HS-5 (cell line): ENCODE results near the gene HPDL.
"Not testable (repeated sequence)": the region's sequence is repeated elsewhere in the genome, so short reads cannot be mapped to it uniquely, and the experiment has no call there.

Experiments used
- DNase-seq: peaks from one replicate; pipeline ENCODE4 v3.0.0-alpha.2; 2012; ENCODE audit warnings: low read depth

Gene HPDL

DNA sequence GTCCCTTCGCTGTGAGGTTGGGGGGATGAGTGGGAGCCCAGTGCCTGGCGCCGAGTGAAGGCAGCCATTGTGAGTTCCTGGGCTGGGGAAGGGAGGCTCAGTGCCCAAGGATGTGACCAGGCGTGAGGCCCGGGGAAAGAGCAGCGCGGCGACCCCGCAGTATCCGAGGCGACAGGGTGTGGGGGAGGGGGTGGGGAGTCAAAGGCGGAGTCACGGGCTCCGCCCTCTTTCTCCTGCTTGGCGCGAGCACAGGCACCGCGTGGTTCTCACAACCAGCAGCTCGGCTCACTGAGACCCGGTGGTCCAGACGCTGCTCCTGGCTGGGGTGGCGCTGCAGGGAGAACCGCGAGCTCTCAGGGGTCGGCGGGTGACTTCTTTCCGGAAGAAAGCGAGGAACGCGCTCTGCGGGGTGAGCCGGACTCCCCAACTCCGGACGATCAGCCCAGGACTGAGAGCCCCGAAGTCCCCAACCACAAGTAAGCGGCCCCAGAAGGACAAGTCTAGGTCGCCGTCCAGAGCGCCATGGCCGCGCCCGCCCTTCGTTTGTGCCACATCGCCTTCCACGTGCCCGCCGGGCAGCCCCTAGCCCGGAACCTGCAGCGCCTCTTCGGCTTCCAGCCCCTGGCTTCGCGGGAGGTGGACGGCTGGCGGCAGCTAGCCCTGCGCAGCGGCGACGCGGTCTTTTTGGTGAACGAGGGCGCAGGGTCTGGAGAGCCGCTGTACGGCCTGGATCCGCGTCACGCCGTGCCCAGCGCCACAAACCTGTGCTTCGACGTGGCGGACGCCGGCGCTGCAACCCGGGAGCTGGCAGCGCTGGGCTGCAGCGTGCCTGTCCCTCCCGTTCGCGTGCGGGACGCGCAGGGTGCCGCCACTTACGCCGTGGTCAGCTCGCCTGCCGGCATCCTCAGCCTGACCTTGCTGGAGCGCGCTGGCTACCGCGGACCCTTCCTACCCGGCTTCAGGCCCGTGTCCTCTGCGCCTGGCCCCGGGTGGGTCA, at the start of gene HPDL:
Gene HPDL, plus strand, starts transcription at position 269 of the 997 bp plus-strand sequence. Its CDS starts 254 bp downstream, at position 523.
- DNase-seq: no peak

DNA sequence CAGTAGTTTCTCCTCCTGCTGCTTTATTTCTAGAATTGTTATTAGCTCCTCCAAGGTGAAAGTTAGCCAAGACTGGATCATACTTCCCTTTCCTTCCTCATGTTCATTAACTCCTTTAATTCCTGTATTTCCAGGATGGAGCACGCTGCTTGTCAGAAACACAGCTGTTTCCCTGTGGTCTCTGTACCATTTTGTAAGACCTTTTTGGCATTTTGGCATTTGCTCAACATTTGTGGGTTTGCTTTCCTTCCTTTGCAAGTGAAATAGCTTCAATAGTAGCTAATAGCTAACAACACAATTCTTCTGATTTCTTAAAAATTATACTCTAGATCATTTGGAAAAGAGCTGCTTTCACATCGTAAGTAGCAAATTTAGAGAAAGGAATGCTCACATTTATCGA, 44.3 kb upstream of the HPDL start:
- no peak for DNase-seq

DNA sequence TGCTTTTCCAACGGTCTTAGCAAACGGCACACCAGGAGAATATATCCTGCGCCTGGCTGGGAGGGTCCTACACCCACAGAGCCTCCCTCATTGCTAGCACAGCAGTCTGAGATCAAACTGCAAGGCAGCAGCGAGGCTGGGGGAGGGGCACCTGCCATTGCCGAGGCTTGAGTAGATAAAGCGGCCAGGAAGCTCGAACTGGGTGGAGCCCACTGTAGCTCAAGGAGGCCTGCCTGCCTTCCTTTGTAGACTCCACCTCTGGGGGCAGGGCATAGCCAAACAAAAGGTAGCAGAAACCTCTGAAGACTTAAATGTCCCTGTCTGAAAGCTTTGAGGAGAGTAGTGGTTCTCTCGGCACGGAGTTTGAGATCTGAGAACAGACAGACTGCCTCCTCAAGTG, 41.8 kb upstream of the HPDL start:
- DNase-seq: not testable (repeated sequence)

DNA sequence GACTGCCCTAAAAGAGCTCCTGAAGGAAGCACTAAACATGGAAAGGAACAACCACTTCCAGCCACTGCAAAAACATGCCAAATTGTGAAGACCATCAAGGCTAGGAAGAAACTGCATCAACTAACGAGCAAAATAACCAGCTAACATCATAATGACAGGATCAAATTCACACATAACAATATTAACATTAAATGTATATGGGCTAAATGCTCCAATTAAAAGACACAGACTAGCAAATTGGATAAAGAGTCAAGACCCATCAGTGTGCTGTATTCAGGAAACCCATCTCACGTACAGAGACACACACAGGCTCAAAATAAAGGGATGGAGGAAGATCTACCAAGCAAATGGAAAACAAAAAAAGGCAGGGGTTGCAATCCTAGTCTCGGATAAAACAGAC, 40.2 kb upstream of the HPDL start:
- not testable (repeated sequence) for DNase-seq

DNA sequence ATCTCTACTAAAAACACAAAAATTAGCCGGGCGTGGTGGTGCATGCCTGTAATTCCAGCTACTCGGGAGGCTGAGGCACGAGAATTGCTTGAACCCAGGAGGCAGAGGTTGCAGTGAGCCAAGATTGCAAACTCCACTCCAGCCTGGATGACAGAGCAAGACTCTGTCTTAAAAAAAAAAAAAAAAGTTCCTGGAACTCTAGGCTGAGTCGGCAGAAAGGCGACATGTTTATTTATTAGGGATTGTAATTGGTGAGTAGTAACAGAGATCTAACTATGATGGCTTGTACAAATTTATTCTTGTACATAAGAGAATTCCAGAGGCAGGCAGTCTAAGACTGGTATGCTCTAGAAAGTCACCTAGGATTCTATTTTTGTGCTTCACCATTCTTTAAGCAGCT, 35.7 kb upstream of the HPDL start:
- DNase-seq: not testable (repeated sequence)

DNA sequence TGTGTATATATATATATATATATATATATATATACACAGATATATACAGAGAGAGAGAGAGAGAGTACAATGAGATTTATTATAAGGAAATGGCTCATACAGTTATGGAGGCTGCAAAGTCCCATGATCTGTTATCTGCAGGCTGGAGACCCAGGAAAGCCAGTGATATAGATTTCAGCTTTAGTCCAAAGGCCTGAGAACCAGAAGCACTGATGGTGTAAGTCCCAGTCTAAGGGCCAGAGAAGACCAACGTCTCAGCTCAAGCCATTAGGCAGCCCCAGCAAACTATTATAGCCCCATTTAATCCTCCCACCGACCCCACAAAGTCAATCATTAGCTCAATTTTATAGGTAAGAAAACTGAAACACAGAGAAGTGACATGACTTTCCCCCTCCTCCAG, 35.0 kb upstream of the HPDL start:
- no peak for DNase-seq

GRCh38 chr1:45297666-45298356, 28.9 kb upstream of the HPDL start:
- DNase-seq: no peak

DNA sequence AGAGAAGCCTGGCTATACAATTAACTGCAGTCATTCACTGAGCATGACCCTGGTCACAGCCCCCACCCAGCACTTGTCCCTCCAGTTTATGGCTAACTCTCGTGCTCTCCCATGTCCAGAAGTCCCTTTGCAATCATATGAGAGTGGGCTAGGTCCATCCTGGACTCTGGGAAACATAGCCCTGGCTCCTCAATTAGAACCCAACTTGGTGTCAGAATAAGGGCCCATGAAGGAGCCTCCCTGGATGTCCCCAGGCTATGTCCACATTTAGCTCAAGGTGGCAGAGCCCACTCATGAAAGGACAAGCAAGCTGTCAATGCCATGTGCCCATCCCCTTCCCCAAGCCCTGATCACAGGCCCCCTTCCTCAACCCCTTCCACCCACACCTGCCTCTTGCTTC, 27.4 kb upstream of the HPDL start:
- DNase-seq: no peak

DNA sequence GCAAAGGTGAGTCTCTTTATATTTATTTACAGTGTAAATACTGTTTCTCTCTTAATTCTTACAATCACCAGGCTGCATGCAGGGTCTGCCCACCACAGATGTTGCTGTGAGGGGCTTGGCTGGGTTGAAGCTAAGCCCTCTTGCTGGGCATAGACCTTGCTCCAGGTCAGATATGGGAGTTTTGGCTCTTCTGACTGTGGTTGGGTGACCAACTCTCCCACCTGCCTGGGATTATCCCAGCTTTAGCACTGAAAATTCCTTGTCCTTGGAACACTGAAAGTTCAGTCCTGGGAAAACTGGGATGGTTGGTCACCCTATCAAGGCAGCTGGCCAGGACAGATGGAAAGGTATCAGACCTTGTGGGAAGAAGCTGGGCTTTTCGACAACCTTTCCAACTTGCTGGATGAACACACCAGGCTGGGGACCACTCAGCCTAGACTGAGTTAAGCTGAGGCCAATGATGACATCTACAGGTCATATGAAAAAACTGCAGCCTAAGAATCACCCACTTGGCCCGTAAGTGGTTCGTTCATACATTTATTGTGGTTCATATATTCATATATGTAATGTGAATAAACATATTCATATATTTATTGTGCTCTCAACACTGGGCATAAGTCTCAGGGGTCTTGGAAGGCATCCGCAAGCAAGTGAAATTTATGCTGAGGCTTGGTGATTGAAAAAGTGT, 26.6 kb upstream of the HPDL start:
- DNase-seq: peak; percentile 34

GRCh38 chr1:45300669-45300997, 26.1 kb upstream of the HPDL start:
- no peak for DNase-seq

DNA sequence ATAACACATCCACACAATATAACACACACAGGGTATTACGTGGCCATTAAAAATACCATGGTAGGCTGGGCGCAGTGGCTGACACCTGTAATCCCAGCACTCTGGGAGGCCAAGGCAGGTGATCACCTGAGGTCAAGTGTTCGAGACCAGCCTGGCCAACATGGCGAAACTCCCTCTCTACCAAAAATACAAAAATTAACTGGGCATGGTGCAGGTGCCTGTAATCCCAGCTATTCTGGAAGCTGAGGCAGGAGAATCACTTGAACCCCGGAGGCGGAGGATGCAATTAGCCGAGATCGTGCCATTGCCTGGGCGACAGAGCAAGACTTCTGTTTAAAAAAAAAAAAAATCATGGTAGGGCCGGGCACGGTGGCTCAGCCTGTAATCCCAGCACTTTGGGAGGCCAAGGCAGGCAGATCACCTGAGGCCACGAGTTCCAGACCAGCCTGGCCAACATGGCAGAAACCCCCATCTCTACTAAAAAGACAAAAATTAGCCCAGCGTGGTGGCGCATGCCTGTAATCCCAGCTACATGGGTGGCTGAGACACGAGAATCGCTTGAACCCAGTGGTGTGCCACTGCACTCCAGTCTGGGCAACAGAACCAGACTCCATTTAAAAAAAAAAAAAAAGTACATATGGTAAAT, 24.1 kb upstream of the HPDL start:
- no peak for DNase-seq

- peak; percentile 87 for DNase-seq
Measured at GRCh38 chr1:45303520-45304310, 23.0 kb upstream of the HPDL start.

DNA sequence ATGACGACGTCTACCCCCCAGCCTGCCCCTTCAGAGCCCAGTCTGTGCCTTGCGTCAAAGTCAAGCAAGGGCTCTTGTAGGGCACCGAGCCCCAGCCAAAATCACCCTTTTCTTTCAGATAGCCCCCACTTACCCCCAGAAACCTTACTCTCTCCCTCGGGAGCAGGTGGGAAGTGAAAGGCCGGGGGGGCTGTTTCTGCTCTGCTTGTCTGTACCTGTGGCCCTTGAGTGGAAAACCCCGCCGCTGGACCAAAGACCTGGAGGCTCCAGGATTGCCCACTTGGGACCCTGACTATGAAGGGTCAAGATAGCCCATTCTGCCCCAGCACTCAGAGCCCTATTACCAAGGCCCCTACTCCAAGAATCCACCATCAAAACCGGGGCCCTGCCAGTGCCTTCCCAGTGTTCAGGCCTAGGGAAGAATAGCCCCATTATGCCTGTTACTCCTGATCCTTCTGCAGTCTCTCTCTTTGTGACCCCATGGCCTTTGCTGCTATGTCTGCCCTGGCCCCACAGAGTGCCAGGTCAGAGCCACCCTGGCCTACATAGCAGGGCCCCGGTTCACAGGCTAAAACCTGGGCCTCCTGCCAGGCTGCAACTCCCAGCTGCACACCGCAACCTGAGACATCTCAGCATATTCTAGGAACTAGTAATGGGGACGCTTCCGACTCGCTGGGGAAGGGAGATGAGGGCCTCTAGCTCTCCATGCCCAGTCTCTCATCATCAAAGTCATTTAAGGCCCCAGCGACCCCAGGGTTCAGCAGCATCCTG, 22.2 kb upstream of the HPDL start:
- DNase-seq: no peak

- DNase-seq: no peak
Measured at GRCh38 chr1:45305231-45305630, 21.5 kb upstream of the HPDL start.

DNA sequence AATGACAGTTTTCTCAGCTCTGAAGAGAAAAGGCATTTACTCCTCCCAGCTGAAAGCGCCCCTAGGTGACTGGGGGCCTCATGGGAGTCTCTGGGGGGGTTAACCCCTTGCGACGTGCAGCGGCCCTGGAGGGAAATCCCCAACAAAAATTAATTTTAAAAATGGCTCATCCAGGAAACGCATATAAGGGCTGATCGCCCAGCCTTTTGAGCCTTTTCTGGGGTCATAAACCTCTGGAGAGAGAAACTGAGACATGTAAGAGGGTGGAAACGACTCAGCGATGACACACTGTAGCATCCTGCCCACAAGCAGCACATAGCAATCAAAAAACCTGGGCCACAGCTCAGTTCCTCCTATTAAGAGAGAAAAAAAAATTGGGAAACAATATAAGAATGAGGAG, 20.4 kb upstream of the HPDL start:
- peak; percentile 45 for DNase-seq

GRCh38 chr1:45306905-45307304, 19.8 kb upstream of the HPDL start:
- DNase-seq: no peak

DNA sequence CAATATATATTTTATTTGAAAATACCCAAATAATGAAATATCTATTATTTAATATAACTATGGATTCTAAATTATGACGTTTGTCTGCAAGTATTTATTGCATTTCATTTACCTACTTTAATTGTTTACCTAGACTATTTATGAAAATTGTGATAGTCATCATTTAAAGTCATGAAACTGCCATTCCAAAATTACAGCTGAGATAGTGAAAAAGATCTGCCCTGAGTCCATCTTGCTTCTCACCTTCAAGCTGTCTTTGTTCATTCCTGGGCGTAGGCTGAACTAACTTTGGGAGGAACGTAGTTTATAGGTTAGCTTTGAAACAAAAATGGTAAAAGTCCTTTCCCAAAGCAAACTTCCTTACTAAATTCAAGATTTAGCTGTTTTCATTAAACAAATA, 12.4 kb upstream of the HPDL start:
- no peak for DNase-seq

DNA sequence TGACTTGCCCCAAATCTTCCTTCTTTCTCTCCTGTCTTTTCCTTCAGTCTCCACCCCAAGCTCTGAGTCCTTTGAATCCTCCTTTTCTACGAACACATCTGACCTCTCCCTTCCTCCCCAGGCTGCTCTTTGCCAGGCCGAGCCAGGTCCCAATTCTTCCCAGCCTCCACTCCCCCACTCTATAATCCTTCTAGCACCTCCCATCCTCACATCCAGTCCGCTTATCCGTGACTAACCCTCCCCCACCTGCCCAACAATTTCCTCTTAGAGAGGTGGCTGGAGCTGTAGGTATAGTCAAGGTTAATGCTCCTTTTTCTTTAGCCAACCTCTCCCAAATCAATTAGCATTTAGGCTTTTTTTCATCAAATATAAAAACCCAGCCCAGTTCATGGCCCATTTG, 9.5 kb upstream of the HPDL start:
- DNase-seq: no peak

DNA sequence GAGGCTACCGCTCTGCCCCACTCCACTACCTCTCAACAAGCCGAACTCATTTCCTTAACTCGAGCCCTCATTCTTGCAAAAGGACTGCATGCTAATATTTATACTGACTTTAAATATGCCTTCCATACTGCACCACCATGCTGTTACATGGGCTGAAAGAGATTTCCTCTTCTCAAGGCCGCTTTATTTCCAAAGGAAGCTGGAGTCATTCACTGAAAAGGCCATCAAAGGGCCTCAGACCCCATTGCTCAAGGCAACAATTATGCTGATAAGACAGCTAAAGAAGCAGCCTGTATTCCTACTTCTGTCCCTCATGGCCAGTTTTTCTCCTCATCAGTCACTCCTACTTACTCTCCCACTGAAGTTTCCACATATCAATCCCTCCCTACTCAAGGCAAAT, 6.9 kb upstream of the HPDL start:
- DNase-seq: no peak

- DNase-seq: no peak
Measured at GRCh38 chr1:45321444-45321843, 5.3 kb upstream of the HPDL start.
